ENCODE measurements around the gene TMED9.

GRCh38 chr5:177555665-177556064, 36.3 kb upstream of the TMED9 start:
- TF ChIP-seq POLR2A (IDR thresholded peaks at IDR 0.05): no peak
- TF ChIP-seq, protein P1, sequence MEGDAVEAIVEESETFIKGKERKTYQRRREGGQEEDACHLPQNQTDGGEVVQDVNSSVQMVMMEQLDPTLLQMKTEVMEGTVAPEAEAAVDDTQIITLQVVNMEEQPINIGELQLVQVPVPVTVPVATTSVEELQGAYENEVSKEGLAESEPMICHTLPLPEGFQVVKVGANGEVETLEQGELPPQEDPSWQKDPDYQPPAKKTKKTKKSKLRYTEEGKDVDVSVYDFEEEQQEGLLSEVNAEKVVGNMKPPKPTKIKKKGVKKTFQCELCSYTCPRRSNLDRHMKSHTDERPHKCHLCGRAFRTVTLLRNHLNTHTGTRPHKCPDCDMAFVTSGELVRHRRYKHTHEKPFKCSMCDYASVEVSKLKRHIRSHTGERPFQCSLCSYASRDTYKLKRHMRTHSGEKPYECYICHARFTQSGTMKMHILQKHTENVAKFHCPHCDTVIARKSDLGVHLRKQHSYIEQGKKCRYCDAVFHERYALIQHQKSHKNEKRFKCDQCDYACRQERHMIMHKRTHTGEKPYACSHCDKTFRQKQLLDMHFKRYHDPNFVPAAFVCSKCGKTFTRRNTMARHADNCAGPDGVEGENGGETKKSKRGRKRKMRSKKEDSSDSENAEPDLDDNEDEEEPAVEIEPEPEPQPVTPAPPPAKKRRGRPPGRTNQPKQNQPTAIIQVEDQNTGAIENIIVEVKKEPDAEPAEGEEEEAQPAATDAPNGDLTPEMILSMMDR (IDR thresholded peaks at IDR 0.05 in 4 of 5, conservative IDR thresholded peaks at IDR 0.05 in 1 of 5): no peak
